ENCODE data around the gene PURB. TPM values are rescaled to one million over a fixed set of nuclear protein-coding genes. Genes with fewer than 3 reads are reported as not detected.

Gene PURB
- polyA plus RNA-seq, 1 donor from 2014 or later, result 14.7 TPM

- H4K20me1 ChIP-seq (ENCODE audit: insufficient read depth), result no peaks in the 10 kb centered on the region
- no peak overlapping the region for H3K4me3 ChIP-seq (ENCODE audit: low read length)
- H3K9me3 ChIP-seq (ENCODE audit: low read length), result no peaks in the 10 kb centered on the region
- H3K9me2 ChIP-seq (ENCODE audit: insufficient read depth, low read length), result no peaks in the 10 kb centered on the region
- no peak overlapping the region for H2AFZ ChIP-seq (ENCODE audit: low read depth, low read length)
- H3K9ac ChIP-seq (ENCODE audit: low read length), result no peak overlapping the region
- no peak overlapping the region for H3K27ac ChIP-seq (ENCODE audit: low read length)
- no peaks in the 10 kb centered on the region for H3K27me3 ChIP-seq (ENCODE audit: insufficient read depth, low read depth, low read length)
- H3K4me2 ChIP-seq (ENCODE audit: low read length), result no peak overlapping the region
- H3K36me3 ChIP-seq (ENCODE audit: insufficient read depth, low read length), result no peaks in the 10 kb centered on the region
- no peaks in the 10 kb centered on the region for H3F3A ChIP-seq (ENCODE audit: insufficient read depth, low read length, poor library complexity, severe bottlenecking)
- TF ChIP-seq MXI1 (conservative IDR thresholded peaks at IDR 0.05; ENCODE audit: poor library complexity, severe bottlenecking) (no peak), CTCF (IDR thresholded peaks at IDR 0.05; ENCODE audit: poor library complexity, severe bottlenecking) (no peak), EP300 (conservative IDR thresholded peaks at IDR 0.05; ENCODE audit: poor library complexity, severe bottlenecking) (no peak), REST (IDR thresholded peaks at IDR 0.05; ENCODE audit: borderline replicate concordance) (no peak), POLR2AphosphoS5 (IDR thresholded peaks at IDR 0.05) (no peak), SMC3 (conservative IDR thresholded peaks at IDR 0.05; ENCODE audit: poor library complexity) (no peak), RAD21 (conservative IDR thresholded peaks at IDR 0.05) (no peak), TAF1 (IDR thresholded peaks at IDR 0.05; ENCODE audit: low read depth) (no peak), EZH2 (IDR thresholded peaks at IDR 0.05; ENCODE audit: borderline replicate concordance, insufficient read depth, low read length, poor library complexity, severe bottlenecking) (no peak)
- H3K79me2 ChIP-seq (replicated peaks; ENCODE audit: insufficient read depth, low read length), result no peaks in the 10 kb centered on the region
Observed at GRCh38 chr7:44918029-44918428, 32.7 kb upstream of the PURB start.

- Histone ChIP-seq H3K9me2 (ENCODE audit: insufficient read depth, low read length) (no peaks in the 10 kb centered on the region), H3K36me3 (ENCODE audit: insufficient read depth, low read length) (no peaks in the 10 kb centered on the region), H3K4me3 (ENCODE audit: low read length) (no peak overlapping the region), H3K27ac (ENCODE audit: low read length) (no peak overlapping the region), H3K9ac (ENCODE audit: low read length) (no peak overlapping the region), H3K79me2 (replicated peaks; ENCODE audit: insufficient read depth, low read length) (no peaks in the 10 kb centered on the region), H3K9me3 (ENCODE audit: low read length) (no peaks in the 10 kb centered on the region), H3K4me2 (ENCODE audit: low read length) (no peak overlapping the region), H3K27me3 (ENCODE audit: insufficient read depth, low read depth, low read length) (no peaks in the 10 kb centered on the region), H3F3A (ENCODE audit: insufficient read depth, low read length, poor library complexity, severe bottlenecking) (no peaks in the 10 kb centered on the region), H2AFZ (ENCODE audit: low read depth, low read length) (no peak overlapping the region), H4K20me1 (ENCODE audit: insufficient read depth) (no peaks in the 10 kb centered on the region)
- TF ChIP-seq CTCF (IDR thresholded peaks at IDR 0.05; ENCODE audit: poor library complexity, severe bottlenecking) (no peak), POLR2AphosphoS5 (IDR thresholded peaks at IDR 0.05) (no peak), REST (IDR thresholded peaks at IDR 0.05; ENCODE audit: borderline replicate concordance) (no peak), RAD21 (conservative IDR thresholded peaks at IDR 0.05) (no peak), SMC3 (conservative IDR thresholded peaks at IDR 0.05; ENCODE audit: poor library complexity) (no peak)
Observed at GRCh38 chr7:44917465-44917864, 32.1 kb upstream of the PURB start.

Measured in neural cell (in vitro differentiated cells).